Measurements from ENCODE around the gene SRGAP3.

GRCh38 chr3:9110802-9111201, 138.6 kb downstream of the SRGAP3 start:
- TF ChIP-seq EP300 (IDR thresholded peaks at IDR 0.05) (no peak), POLR2AphosphoS5 (IDR thresholded peaks at IDR 0.05) (no peak), POLR2A (IDR thresholded peaks at IDR 0.05) (no peak)
- TF ChIP-seq, protein P1, sequence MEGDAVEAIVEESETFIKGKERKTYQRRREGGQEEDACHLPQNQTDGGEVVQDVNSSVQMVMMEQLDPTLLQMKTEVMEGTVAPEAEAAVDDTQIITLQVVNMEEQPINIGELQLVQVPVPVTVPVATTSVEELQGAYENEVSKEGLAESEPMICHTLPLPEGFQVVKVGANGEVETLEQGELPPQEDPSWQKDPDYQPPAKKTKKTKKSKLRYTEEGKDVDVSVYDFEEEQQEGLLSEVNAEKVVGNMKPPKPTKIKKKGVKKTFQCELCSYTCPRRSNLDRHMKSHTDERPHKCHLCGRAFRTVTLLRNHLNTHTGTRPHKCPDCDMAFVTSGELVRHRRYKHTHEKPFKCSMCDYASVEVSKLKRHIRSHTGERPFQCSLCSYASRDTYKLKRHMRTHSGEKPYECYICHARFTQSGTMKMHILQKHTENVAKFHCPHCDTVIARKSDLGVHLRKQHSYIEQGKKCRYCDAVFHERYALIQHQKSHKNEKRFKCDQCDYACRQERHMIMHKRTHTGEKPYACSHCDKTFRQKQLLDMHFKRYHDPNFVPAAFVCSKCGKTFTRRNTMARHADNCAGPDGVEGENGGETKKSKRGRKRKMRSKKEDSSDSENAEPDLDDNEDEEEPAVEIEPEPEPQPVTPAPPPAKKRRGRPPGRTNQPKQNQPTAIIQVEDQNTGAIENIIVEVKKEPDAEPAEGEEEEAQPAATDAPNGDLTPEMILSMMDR (IDR thresholded peaks at IDR 0.05): no peak

All from gastroesophageal sphincter (tissue), 3 donors.